SK-N-SH treated with all-trans-retinoic acid at 6 μM for 48 hours (cell line): ENCODE measurements around the gene GSAP.

ENCODE experiments used
- ATAC-seq: fragments of 200-7000 bp; cut with Tn5 transposase; 3 replicates; pipeline ENCODE4 v1.9.1; 2020; ENCODE audit warnings: mild to moderate bottlenecking, moderate library complexity
- ARNTL ChIP-seq: fragments of 450-650 bp; formaldehyde crosslinking; IDR thresholded peaks from 2 replicates; pipeline ENCODE4 v1.5.0; 2020; ENCODE audit warnings: low read depth, mild to moderate bottlenecking, moderate library complexity, borderline replicate concordance
- BACH2 ChIP-seq: fragments of 250-450 bp; sonication (Bioruptor Pico); IDR thresholded peaks from 2 replicates; pipeline ENCODE4 v1.9.0; 2021; ENCODE audit warnings: mild to moderate bottlenecking, borderline replicate concordance
- CSDC2 ChIP-seq: fragments of 250-450 bp; sonication (Bioruptor Pico); IDR thresholded peaks from 2 replicates; pipeline ENCODE4 v1.5.0; 2020; ENCODE audit warnings: mild to moderate bottlenecking, moderate library complexity
- GLIS3 ChIP-seq: fragments of 250-450 bp; sonication (Bioruptor Pico); IDR thresholded peaks from 2 replicates; pipeline ENCODE4 v1.5.0; 2020; ENCODE audit warnings: mild to moderate bottlenecking, moderate library complexity
- ISL1 ChIP-seq: fragments of 250-450 bp; sonication (Bioruptor Pico); IDR thresholded peaks from 2 replicates; pipeline ENCODE4 v2.1.2; 2022; ENCODE audit warnings: mild to moderate bottlenecking, moderate library complexity
- OSR1 ChIP-seq: fragments of 250-450 bp; sonication (Bioruptor Pico); IDR thresholded peaks from 2 replicates; pipeline ENCODE4 v1.8.0; 2022; ENCODE audit warnings: moderate library complexity, mild to moderate bottlenecking, inconsistent platforms
- PPARA ChIP-seq: fragments of 250-450 bp; sonication (Bioruptor Pico); IDR thresholded peaks from 2 replicates; pipeline ENCODE4 v1.5.0; 2020; ENCODE audit warnings: mild to moderate bottlenecking, borderline replicate concordance
- RARB ChIP-seq: fragments of 250-450 bp; sonication (Bioruptor Pico); IDR thresholded peaks from 2 replicates; pipeline ENCODE4 v1.8.0; 2021; ENCODE audit warnings: mild to moderate bottlenecking, moderate library complexity
- SNAI2 ChIP-seq: fragments of 250-450 bp; sonication (Bioruptor Pico); IDR thresholded peaks from 2 replicates; pipeline ENCODE4 v1.5.0; 2020; ENCODE audit warnings: mild to moderate bottlenecking, moderate library complexity
- TCF4 ChIP-seq: fragments of 250-450 bp; sonication (Bioruptor Pico); IDR thresholded peaks from 2 replicates; pipeline ENCODE4 v1.8.0; 2021; ENCODE audit warnings: mild to moderate bottlenecking, moderate library complexity, borderline replicate concordance
- TOX ChIP-seq: fragments of 250-450 bp; sonication (Bioruptor Pico); IDR thresholded peaks from 2 replicates; pipeline ENCODE4 v1.8.0; 2021; ENCODE audit warnings: mild to moderate bottlenecking, moderate library complexity, borderline replicate concordance
- ZC3H10 ChIP-seq: fragments of 250-450 bp; sonication (Bioruptor Pico); IDR thresholded peaks from 2 replicates; pipeline ENCODE4 v1.5.1; 2021; ENCODE audit warnings: mild to moderate bottlenecking, moderate library complexity
- ZFP3 ChIP-seq: fragments of 250-450 bp; sonication (Bioruptor Pico); IDR thresholded peaks from 2 replicates; pipeline ENCODE4 v1.5.0; 2020; ENCODE audit warnings: mild to moderate bottlenecking, moderate library complexity
- ZFP30 ChIP-seq: fragments of 450-650 bp; formaldehyde crosslinking; IDR thresholded peaks from 2 replicates; pipeline ENCODE4 v1.5.0; 2022; ENCODE audit warnings: mild to moderate bottlenecking, moderate library complexity
- ZNF565 ChIP-seq: fragments of 450-650 bp; formaldehyde crosslinking; conservative IDR thresholded peaks from 2 replicates; pipeline ENCODE4 v1.5.0; 2020; ENCODE audit warnings: low read depth, mild to moderate bottlenecking, moderate library complexity
- ZNF70 ChIP-seq: fragments of 450-650 bp; formaldehyde crosslinking; IDR thresholded peaks from 2 replicates; pipeline ENCODE4 v1.5.0; 2020; ENCODE audit warnings: mild to moderate bottlenecking, moderate library complexity
- ZNF8 ChIP-seq: fragments of 450-650 bp; formaldehyde crosslinking; IDR thresholded peaks from 2 replicates; pipeline ENCODE4 v1.5.0; 2020; ENCODE audit warnings: mild to moderate bottlenecking, moderate library complexity
- TF ChIP-seq, protein P1 (sequence below): fragments of 250-450 bp; sonication (Bioruptor Pico); IDR thresholded peaks from 2 replicates; pipeline ENCODE4 v1.8.0; 2020; ENCODE audit warnings: mild to moderate bottlenecking, moderate library complexity, borderline replicate concordance
- TF ChIP-seq, protein P2 (sequence below): fragments of 250-450 bp; sonication (Bioruptor Pico); IDR thresholded peaks from 2 replicates; pipeline ENCODE4 v1.5.1; 2020; ENCODE audit warnings: low read depth, mild to moderate bottlenecking, moderate library complexity
- TF ChIP-seq, protein P3 (sequence below): fragments of 250-450 bp; sonication (Bioruptor Pico); IDR thresholded peaks from 2 replicates; pipeline ENCODE4 v1.8.0; 2021; ENCODE audit warnings: low read depth, mild to moderate bottlenecking, moderate library complexity, borderline replicate concordance
- TF ChIP-seq, protein P4 (sequence below): fragments of 250-450 bp; sonication (Bioruptor Pico); IDR thresholded peaks from 2 replicates; pipeline ENCODE4 v1.5.1; 2021; ENCODE audit warnings: mild to moderate bottlenecking, moderate library complexity
- TF ChIP-seq, protein P5 (sequence below): fragments of 250-450 bp; sonication (Bioruptor Pico); IDR thresholded peaks from 2 replicates; pipeline ENCODE4 v1.5.0; 2020; ENCODE audit warnings: mild to moderate bottlenecking, moderate library complexity

GSAP gene

DNA sequence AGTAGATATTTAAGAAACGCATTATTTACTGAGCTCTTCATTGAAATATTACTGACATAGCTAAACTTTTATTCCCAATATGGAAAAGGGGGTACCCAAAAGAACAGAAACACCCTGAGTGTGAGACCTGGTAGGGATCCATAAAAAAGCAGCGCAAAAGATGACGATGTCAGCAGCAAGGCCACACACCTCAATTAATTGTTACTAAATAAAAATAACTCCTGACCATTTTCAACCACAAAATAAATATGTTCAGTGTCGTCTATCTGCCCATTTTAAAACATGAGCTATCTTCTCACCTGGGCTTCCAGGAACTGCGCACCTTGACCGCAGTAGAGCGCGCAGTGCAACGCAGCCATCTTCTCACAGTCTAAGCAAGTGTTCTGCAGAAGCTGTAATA lies 61.2 kb downstream of the GSAP start:
- no peak for TF ChIP-seq OSR1 (CRISPR knock-in tag)
- no peak for TF ChIP-seq CSDC2 (CRISPR knock-in tag)
- TF ChIP-seq ZC3H10: no peak
- TF ChIP-seq RARB (CRISPR knock-in tag): no peak
- TF ChIP-seq ZNF8: no peak
- ATAC-seq: no peak

DNA sequence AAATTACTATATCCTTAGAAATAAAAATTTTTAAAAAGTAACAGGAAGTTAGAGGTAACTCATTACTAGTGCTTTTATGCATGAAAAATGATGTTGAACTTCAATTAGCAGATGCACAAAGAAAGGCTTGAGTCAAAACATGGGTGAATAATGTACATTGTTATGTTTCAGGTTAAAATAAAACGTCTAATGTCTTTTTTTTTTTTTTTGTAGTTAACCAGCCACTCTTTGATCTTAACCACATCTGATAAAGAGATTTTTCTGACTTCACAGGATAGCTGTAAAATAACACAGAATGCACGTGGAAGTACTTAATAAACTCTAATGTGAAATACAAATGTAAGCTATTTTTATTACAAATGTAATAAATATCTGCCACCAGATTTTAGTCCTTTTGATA lies 61.7 kb downstream of the GSAP start:
- ATAC-seq: no peak
- TF ChIP-seq ISL1 (CRISPR knock-in tag): no peak

DNA sequence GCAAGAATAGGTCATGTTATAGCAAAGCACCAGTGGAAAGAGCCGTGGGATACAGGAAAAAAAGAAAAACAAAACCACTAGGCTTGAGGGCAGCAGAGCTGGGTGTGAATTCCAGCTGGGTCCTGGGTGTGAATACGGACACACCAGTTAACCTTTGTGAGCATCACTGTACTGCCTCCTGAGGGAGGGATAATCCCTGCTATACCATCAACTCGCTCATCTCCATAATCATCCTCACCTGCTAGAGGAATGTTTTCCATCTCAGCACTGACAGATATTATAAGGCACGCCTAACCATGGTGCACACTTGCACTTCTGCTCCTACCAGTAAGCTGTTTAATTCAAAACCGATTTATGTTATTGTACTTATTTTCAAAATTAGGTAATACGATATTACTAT lies 62.2 kb downstream of the GSAP start:
- ATAC-seq: no peak
- TF ChIP-seq ZC3H10 (no peak), ZNF70 (CRISPR knock-in tag) (no peak), BACH2 (CRISPR knock-in tag) (no peak), SNAI2 (CRISPR knock-in tag) (no peak), OSR1 (CRISPR knock-in tag) (no peak), GLIS3 (no peak), ARNTL (CRISPR knock-in tag) (no peak), ISL1 (CRISPR knock-in tag) (no peak), PPARA (CRISPR knock-in tag) (no peak), TOX (no peak), ZFP30 (CRISPR knock-in tag) (no peak), ZNF565 (CRISPR knock-in tag) (no peak)
- TF ChIP-seq, protein P1, sequence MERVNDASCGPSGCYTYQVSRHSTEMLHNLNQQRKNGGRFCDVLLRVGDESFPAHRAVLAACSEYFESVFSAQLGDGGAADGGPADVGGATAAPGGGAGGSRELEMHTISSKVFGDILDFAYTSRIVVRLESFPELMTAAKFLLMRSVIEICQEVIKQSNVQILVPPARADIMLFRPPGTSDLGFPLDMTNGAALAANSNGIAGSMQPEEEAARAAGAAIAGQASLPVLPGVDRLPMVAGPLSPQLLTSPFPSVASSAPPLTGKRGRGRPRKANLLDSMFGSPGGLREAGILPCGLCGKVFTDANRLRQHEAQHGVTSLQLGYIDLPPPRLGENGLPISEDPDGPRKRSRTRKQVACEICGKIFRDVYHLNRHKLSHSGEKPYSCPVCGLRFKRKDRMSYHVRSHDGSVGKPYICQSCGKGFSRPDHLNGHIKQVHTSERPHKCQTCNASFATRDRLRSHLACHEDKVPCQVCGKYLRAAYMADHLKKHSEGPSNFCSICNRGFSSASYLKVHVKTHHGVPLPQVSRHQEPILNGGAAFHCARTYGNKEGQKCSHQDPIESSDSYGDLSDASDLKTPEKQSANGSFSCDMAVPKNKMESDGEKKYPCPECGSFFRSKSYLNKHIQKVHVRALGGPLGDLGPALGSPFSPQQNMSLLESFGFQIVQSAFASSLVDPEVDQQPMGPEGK (CRISPR knock-in tag): no peak
- TF ChIP-seq, protein P2, sequence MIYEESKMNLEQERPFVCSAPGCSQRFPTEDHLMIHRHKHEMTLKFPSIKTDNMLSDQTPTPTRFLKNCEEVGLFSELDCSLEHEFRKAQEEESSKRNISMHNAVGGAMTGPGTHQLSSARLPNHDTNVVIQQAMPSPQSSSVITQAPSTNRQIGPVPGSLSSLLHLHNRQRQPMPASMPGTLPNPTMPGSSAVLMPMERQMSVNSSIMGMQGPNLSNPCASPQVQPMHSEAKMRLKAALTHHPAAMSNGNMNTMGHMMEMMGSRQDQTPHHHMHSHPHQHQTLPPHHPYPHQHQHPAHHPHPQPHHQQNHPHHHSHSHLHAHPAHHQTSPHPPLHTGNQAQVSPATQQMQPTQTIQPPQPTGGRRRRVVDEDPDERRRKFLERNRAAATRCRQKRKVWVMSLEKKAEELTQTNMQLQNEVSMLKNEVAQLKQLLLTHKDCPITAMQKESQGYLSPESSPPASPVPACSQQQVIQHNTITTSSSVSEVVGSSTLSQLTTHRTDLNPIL (CRISPR knock-in tag): no peak
- TF ChIP-seq, protein P3, sequence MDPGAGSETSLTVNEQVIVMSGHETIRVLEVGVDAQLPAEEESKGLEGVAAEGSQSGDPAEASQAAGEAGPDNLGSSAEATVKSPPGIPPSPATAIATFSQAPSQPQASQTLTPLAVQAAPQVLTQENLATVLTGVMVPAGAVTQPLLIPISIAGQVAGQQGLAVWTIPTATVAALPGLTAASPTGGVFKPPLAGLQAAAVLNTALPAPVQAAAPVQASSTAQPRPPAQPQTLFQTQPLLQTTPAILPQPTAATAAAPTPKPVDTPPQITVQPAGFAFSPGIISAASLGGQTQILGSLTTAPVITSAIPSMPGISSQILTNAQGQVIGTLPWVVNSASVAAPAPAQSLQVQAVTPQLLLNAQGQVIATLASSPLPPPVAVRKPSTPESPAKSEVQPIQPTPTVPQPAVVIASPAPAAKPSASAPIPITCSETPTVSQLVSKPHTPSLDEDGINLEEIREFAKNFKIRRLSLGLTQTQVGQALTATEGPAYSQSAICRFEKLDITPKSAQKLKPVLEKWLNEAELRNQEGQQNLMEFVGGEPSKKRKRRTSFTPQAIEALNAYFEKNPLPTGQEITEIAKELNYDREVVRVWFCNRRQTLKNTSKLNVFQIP (CRISPR knock-in tag): no peak
- TF ChIP-seq, protein P4, sequence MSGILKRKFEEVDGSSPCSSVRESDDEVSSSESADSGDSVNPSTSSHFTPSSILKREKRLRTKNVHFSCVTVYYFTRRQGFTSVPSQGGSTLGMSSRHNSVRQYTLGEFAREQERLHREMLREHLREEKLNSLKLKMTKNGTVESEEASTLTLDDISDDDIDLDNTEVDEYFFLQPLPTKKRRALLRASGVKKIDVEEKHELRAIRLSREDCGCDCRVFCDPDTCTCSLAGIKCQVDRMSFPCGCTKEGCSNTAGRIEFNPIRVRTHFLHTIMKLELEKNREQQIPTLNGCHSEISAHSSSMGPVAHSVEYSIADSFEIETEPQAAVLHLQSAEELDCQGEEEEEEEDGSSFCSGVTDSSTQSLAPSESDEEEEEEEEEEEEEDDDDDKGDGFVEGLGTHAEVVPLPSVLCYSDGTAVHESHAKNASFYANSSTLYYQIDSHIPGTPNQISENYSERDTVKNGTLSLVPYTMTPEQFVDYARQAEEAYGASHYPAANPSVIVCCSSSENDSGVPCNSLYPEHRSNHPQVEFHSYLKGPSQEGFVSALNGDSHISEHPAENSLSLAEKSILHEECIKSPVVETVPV (CRISPR knock-in tag): no peak

DNA sequence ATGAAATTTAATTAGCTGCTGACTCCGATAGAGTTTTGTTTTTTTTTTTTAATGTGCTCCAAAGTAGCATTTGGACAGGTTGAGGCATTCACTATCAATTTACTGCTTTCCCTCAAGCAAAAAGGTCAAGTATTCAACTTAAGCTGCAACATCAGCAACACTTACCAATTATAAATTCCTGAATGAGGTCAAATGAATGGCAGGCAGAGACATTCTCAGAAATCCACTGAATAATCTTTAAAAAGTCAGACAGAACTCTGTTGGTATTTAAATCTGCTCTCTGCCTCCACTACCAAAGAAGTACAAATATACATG lies 62.8 kb downstream of the GSAP start:
- peak; percentile 53; the same call in 2 of the 3 replicates for ATAC-seq
- TF ChIP-seq PPARA (CRISPR knock-in tag) (no peak), SNAI2 (CRISPR knock-in tag) (peak; percentile 65; the same call in 1 of the 2 replicates), GLIS3 (no peak), BACH2 (CRISPR knock-in tag) (no peak), ARNTL (CRISPR knock-in tag) (no peak), ISL1 (CRISPR knock-in tag) (peak; percentile 99), TCF4 (peak; percentile 5; the same call in 1 of the 2 replicates), ZC3H10 (peak; percentile 95), CSDC2 (CRISPR knock-in tag) (no peak), ZFP30 (CRISPR knock-in tag) (no peak), ZNF70 (CRISPR knock-in tag) (no peak), ZNF565 (CRISPR knock-in tag) (no peak), TOX (0 out of 2 replicates have a peak, but pooled peaks have one; percentile 36), ZNF8 (no peak; the same call in 1 of the 2 replicates), ZFP3 (no peak)
- TF ChIP-seq, protein P2 (CRISPR knock-in tag): peak; percentile 89
- TF ChIP-seq, protein P3 (CRISPR knock-in tag): no peak
- TF ChIP-seq, protein P5, sequence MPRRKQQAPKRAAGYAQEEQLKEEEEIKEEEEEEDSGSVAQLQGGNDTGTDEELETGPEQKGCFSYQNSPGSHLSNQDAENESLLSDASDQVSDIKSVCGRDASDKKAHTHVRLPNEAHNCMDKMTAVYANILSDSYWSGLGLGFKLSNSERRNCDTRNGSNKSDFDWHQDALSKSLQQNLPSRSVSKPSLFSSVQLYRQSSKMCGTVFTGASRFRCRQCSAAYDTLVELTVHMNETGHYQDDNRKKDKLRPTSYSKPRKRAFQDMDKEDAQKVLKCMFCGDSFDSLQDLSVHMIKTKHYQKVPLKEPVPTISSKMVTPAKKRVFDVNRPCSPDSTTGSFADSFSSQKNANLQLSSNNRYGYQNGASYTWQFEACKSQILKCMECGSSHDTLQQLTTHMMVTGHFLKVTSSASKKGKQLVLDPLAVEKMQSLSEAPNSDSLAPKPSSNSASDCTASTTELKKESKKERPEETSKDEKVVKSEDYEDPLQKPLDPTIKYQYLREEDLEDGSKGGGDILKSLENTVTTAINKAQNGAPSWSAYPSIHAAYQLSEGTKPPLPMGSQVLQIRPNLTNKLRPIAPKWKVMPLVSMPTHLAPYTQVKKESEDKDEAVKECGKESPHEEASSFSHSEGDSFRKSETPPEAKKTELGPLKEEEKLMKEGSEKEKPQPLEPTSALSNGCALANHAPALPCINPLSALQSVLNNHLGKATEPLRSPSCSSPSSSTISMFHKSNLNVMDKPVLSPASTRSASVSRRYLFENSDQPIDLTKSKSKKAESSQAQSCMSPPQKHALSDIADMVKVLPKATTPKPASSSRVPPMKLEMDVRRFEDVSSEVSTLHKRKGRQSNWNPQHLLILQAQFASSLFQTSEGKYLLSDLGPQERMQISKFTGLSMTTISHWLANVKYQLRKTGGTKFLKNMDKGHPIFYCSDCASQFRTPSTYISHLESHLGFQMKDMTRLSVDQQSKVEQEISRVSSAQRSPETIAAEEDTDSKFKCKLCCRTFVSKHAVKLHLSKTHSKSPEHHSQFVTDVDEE (CRISPR knock-in tag): no peak
